Peyer's patch (tissue), 4 donors: ENCODE measurements around the gene KAT7.

ENCODE experiments used
- CTCF ChIP-seq, 6 experiments: fragments of 450-650 bp in 4 of 6; fragments of 200-600 bp in 2 of 6; sonication (generic) in 1 of 6; IDR thresholded peaks; one replicate each; pipeline ENCODE4 v1.5.1; 2017 to 2019; ENCODE audit warnings: antibody characterized with exemption in 6 of 6, mild to moderate bottlenecking in 3 of 6, moderate library complexity in 1 of 6
- POLR2A ChIP-seq, 2 donors: fragments of 450-650 bp; IDR thresholded peaks; one replicate each; pipeline ENCODE4 v1.5.1; 2017; ENCODE audit warnings: antibody characterized with exemption in 2 of 2, mild to moderate bottlenecking in 2 of 2, moderate library complexity in 2 of 2

GRCh38 chr17:49793309-49793708, 4.8 kb downstream of the KAT7 start:
- TF ChIP-seq CTCF (IDR thresholded peaks at IDR 0.05) (no peak), POLR2A (IDR thresholded peaks at IDR 0.05) (no peak)
